DOHH2 (cell line): ENCODE results near the gene MCF2L2.
"Not testable (repeated sequence)": the region's sequence is repeated elsewhere in the genome, so short reads cannot be mapped to it uniquely, and the experiment has no call there.

Experiments
- CTCF ChIP-seq: fragments of 200-600 bp; sonication (generic); IDR thresholded peaks from one replicate; pipeline ENCODE4 v1.5.1; 2014; ENCODE audit warnings: antibody characterized with exemption, mild to moderate bottlenecking, low read depth, low read length; ENCODE audit not compliant: poor library complexity, severe bottlenecking
- EZH2phosphoT487 ChIP-seq: fragments of 200-600 bp; sonication (generic); IDR thresholded peaks from 2 replicates; pipeline ENCODE4 v1.6.1; 2017; ENCODE audit warnings: borderline replicate concordance, mild to moderate bottlenecking, antibody characterized with exemption, low read length, moderate library complexity, mixed read lengths

- TF ChIP-seq CTCF, EZH2phosphoT487: not testable (repeated sequence)
These were observed 9.6 kb downstream of the MCF2L2 start for GRCh38 chr3:183418807-183419206.
